A549 (cell line): ENCODE results near the gene CAP2. TPM values are rescaled to one million over a fixed set of nuclear protein-coding genes. Genes with fewer than 3 reads are reported as not detected.

Experiments
- ATAC-seq, 2 experiments: fragments of 200-7000 bp in 1 of 2; fragments of >200 bp in 1 of 2; cut with Nextera tagmentation in 1 of 2; cut with Tn5 transposase in 1 of 2; 3 replicates each; pipeline versions ENCODE4 v1.8.0 to v1.9.1; 2018 to 2020; ENCODE audit warnings: mild to moderate bottlenecking in 1 of 2, moderate library complexity in 1 of 2
- CTCF ChIA-PET: fragments of 300-600 bp; sonication (Branson Sonifier 250); formaldehyde crosslinking; extraction: SDS; loops from one replicate; lab custom pipeline; 2021; ENCODE audit warnings: antibody characterized with exemption, inconsistent platforms; lab: Yijun Ruan, JAX
- POLR2A ChIA-PET: fragments of 350-600 bp; formaldehyde crosslinking; extraction: SDS; loops from one replicate; lab custom pipeline; 2021; ENCODE audit warnings: antibody characterized with exemption, inconsistent platforms; lab: Yijun Ruan, JAX
- DNase-seq, 2 experiments: peaks; one replicate each; pipeline versions ENCODE4 v3.0.0 to v3.0.0-alpha.2; 2011 to 2016; ENCODE audit warnings: low read depth in 1 of 2, low spot score in 1 of 2
- FAIRE-seq: peaks from 2 replicates; lab custom pipeline; 2011; peaks lifted over from hg19 to GRCh38; lab: Jason Lieb, UNC
- H3K27ac ChIP-seq, 2 experiments: fragments of >200 bp; sonication (Bioruptor Twin); formaldehyde crosslinking; 3 replicates each; pipeline ENCODE4 v1.5.1; 2016 to 2017
- H3K4me1 ChIP-seq: fragments of >200 bp; sonication (Bioruptor Twin); formaldehyde crosslinking; 3 replicates; pipeline ENCODE4 v1.6.1; 2016
- H3K4me2 ChIP-seq: fragments of >200 bp; sonication (Bioruptor Twin); formaldehyde crosslinking; 3 replicates; pipeline ENCODE4 v1.6.1; 2016
- H3K4me3 ChIP-seq: fragments of >200 bp; sonication (Bioruptor Twin); formaldehyde crosslinking; 3 replicates; pipeline ENCODE4 v1.5.1; 2016
- H3K9me3 ChIP-seq: fragments of >200 bp; sonication (Bioruptor Twin); formaldehyde crosslinking; 3 replicates; pipeline ENCODE4 v1.6.1; 2016
- CBX2 ChIP-seq: fragments of 200-600 bp; sonication (generic); IDR thresholded peaks from 2 replicates; pipeline ENCODE4 v1.6.1; 2016; ENCODE audit warnings: low read depth, mild to moderate bottlenecking, borderline replicate concordance
- CEBPB ChIP-seq, 2 experiments: fragments of >200 bp in 1 of 2; sonication (Bioruptor Twin) in 1 of 2; formaldehyde crosslinking in 1 of 2; IDR thresholded peaks; 2 replicates each; pipeline ENCODE4 v1.6.1; 2012 to 2016
- CHD4 ChIP-seq: fragments of 200-600 bp; sonication (generic); IDR thresholded peaks from 2 replicates; pipeline ENCODE4 v1.6.1; 2016; ENCODE audit warnings: antibody characterized with exemption, mild to moderate bottlenecking, borderline replicate concordance
- CTCF ChIP-seq: fragments of >200 bp; sonication (Bioruptor Twin); formaldehyde crosslinking; IDR thresholded peaks from 3 replicates; pipeline ENCODE4 v1.5.1; 2016
- E2F6 ChIP-seq: IDR thresholded peaks from 2 replicates; pipeline ENCODE4 v1.6.1; 2012; ENCODE audit warnings: low read depth, borderline replicate concordance
- FOSB ChIP-seq: fragments of 250-450 bp; sonication (Bioruptor Pico); IDR thresholded peaks from 2 replicates; pipeline ENCODE4 v1.5.0; 2020; ENCODE audit warnings: mild to moderate bottlenecking, moderate library complexity
- HMGXB4 ChIP-seq: fragments of 250-450 bp; sonication (Bioruptor Pico); IDR thresholded peaks from 2 replicates; pipeline ENCODE4 v1.5.0; 2021; ENCODE audit warnings: mild to moderate bottlenecking, moderate library complexity, borderline replicate concordance
- HOXB13 ChIP-seq: fragments of 250-450 bp; sonication (Bioruptor Pico); IDR thresholded peaks from 2 replicates; pipeline ENCODE4 v1.5.0; 2020; ENCODE audit warnings: low read depth, mild to moderate bottlenecking, moderate library complexity
- HOXB5 ChIP-seq: fragments of 250-450 bp; sonication (Bioruptor Pico); IDR thresholded peaks from 2 replicates; pipeline ENCODE4 v1.5.0; 2020; ENCODE audit warnings: mild to moderate bottlenecking, moderate library complexity
- JUNB ChIP-seq: fragments of >200 bp; sonication (Bioruptor Twin); formaldehyde crosslinking; IDR thresholded peaks from 2 replicates; pipeline ENCODE4 v1.6.1; 2016
- MAX ChIP-seq: IDR thresholded peaks from 2 replicates; pipeline ENCODE4 v1.6.1; 2012
- NR3C1 ChIP-seq: fragments of >200 bp; sonication (Bioruptor Twin); formaldehyde crosslinking; IDR thresholded peaks from 3 replicates; pipeline ENCODE4 v1.6.1; 2017
- PHF8 ChIP-seq: fragments of 200-600 bp; sonication (generic); IDR thresholded peaks from 2 replicates; pipeline ENCODE4 v1.6.1; 2016; ENCODE audit warnings: low read depth, mild to moderate bottlenecking, antibody characterized with exemption, moderate library complexity, borderline replicate concordance
- RCOR1 ChIP-seq: fragments of 150-350 bp; IDR thresholded peaks from 2 replicates; pipeline ENCODE4 v1.6.1; 2014; ENCODE audit warnings: antibody characterized with exemption, low read length, low read depth
- REST ChIP-seq: fragments of 200-600 bp; sonication (generic); IDR thresholded peaks from 2 replicates; pipeline ENCODE4 v1.6.1; 2016; ENCODE audit warnings: antibody characterized with exemption, mild to moderate bottlenecking, moderate library complexity
- RFX5 ChIP-seq: fragments of 450-650 bp; IDR thresholded peaks from 2 replicates; pipeline ENCODE4 v1.7.1; 2014; ENCODE audit warnings: antibody characterized with exemption, mild to moderate bottlenecking, moderate library complexity
- SMC3 ChIP-seq: fragments of >200 bp; sonication (Bioruptor Twin); formaldehyde crosslinking; IDR thresholded peaks from 3 replicates; pipeline ENCODE4 v1.6.1; 2018; ENCODE audit warnings: inconsistent platforms
- SREBF2 ChIP-seq: fragments of 450-650 bp; IDR thresholded peaks from 2 replicates; pipeline ENCODE4 v1.6.1; 2014; ENCODE audit warnings: mild to moderate bottlenecking, moderate library complexity
- ZFP36 ChIP-seq: fragments of 450-650 bp; IDR thresholded peaks from 2 replicates; pipeline ENCODE4 v1.6.1; 2014; ENCODE audit warnings: borderline replicate concordance; ENCODE audit not compliant: partially characterized antibody
- WGBS: methylation state at CpG from one replicate; pipeline ENCODE4 v1.1.6; 2017; ENCODE audit errors: missing lambda C conversion rate; 5-methylcytosine and 5-hydroxymethylcytosine counted together
- polyA plus RNA-seq, 4 experiments: library from polyadenylated mRNA; depleted of rRNA in 3 of 4; stranded (reverse); fragments of >200 nt; fragmentation: RNase III in 1 of 4; extraction: RNeasy Plus Mini Kit Qiagen cat#74134 plus additional on column Dnase treatment in 1 of 4; gene quantifications; 2 replicates in 3 of 4; 3 replicates in 1 of 4; pipeline ENCODE4 v1.2.3, GENCODE V29; 2011 to 2017

CAP2 gene
- polyA plus RNA-seq, 2 of the 4 experiments (the other 2 are of a cell fraction) = 27.2 to 43.3 TPM

GRCh38 chr6:17501982-17502704, 108.7 kb downstream of the CAP2 start (continued):
- TF ChIP-seq CBX2 (no peak), CEBPB (IDR thresholded peaks at IDR 0.05) (no peak)
- TF ChIP-seq, all 56 proteins: peak for 0

GRCh38 chr6:17503051-17503450, 109.7 kb downstream of the CAP2 start:
- H3K4me3 ChIP-seq = no peak overlapping the region
- ChIA-PET CTCF (interaction anchor here (0.7 to 1.7 kb wide), 2 partner anchors 11 to 81 kb away, joined by 4 to 5 read pairs; no protein-coding TSS in a partner anchor), POLR2A (no interaction called here)
- H3K4me1 ChIP-seq = peaks cover 12% of the 10 kb centered on the region; the same call in 2 of the 3 replicates
- H3K4me2 ChIP-seq = no peak overlapping the region
- FAIRE-seq (no peak), DNase-seq (no peak), ATAC-seq (no peak)
- TF ChIP-seq NR3C1 (no peak), REST (no peak), SMC3 (no peak), HOXB13 (CRISPR knock-in tag) (no peak), CTCF (no peak), CHD4 (no peak), CEBPB (IDR thresholded peaks at IDR 0.05) (no peak), ZFP36 (no peak), JUNB (no peak), SREBF2 (no peak), CBX2 (no peak), RFX5 (no peak), PHF8 (no peak), HMGXB4 (CRISPR knock-in tag) (no peak), HOXB5 (no peak), FOSB (CRISPR knock-in tag) (no peak), RCOR1 (no peak), MAX (no peak), E2F6 (no peak)
- 96% methylated on average over 4 of the region's 7 CpGs for WGBS
- H3K9me3 ChIP-seq = no peaks in the 10 kb centered on the region
- H3K27ac ChIP-seq = no peak overlapping the region
